ENCODE data around the gene RNF8.

DNA sequence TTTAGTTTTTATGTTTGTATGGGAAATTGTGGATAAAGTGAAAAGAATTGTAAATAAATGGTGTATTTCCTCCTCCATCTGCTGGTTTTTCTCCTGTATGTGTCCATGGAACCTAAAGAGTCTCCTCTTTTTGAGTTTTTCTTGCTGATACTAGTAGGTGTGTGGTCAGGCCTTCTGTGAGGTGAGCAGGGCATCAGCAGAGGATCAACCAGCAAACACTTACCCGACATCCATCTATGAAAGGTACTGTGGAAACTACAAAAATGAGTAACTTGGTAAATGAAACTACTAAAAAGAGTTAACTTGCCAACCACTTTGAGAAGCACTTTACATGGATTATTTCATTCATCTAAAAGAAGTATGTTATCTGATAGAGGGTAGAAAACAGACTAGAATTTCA, 20.9 kb upstream of the RNF8 start:
- TF ChIP-seq, protein P1, sequence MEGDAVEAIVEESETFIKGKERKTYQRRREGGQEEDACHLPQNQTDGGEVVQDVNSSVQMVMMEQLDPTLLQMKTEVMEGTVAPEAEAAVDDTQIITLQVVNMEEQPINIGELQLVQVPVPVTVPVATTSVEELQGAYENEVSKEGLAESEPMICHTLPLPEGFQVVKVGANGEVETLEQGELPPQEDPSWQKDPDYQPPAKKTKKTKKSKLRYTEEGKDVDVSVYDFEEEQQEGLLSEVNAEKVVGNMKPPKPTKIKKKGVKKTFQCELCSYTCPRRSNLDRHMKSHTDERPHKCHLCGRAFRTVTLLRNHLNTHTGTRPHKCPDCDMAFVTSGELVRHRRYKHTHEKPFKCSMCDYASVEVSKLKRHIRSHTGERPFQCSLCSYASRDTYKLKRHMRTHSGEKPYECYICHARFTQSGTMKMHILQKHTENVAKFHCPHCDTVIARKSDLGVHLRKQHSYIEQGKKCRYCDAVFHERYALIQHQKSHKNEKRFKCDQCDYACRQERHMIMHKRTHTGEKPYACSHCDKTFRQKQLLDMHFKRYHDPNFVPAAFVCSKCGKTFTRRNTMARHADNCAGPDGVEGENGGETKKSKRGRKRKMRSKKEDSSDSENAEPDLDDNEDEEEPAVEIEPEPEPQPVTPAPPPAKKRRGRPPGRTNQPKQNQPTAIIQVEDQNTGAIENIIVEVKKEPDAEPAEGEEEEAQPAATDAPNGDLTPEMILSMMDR (IDR thresholded peaks at IDR 0.05; ENCODE audit: low read depth, low read length), result no peak
- TF ChIP-seq EZH2phosphoT487 (IDR thresholded peaks at IDR 0.05; ENCODE audit: low read depth), result no peak

All from OCI-LY3 (cell line).